ENCODE results near the gene RASGEF1C. TPM values are rescaled to one million over a fixed set of nuclear protein-coding genes. Genes with fewer than 3 reads are reported as not detected.

Gene RASGEF1C
- total and polyA plus RNA-seq, 10 of the 15 experiments (the other 5 are each of a cell fraction or from before 2014, with no cell fraction given): not detected

DNA sequence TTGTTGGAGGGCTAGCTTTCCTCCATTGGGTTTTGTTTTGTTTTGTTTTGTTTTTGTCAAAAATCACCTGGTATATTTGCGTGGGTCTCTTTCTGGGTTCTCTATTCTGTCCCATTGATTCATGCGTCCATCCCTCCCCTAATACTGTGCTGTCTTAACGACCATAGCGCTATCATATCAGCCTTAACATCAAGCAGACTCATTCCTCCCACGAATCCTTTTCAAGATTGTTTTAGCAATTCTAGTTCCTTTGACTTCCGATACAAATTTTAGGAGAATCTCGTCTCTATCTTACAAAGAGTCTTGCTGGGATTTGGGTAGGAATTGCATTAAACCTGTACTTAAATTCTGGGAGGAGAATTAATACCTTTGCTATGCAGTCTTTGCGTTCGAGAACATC lies 106.4 kb downstream of the RASGEF1C start:
- H3K4me2 ChIP-seq (ENCODE audit: control insufficient read depth, insufficient read depth): no peak overlapping the region
- no peak for TF ChIP-seq EP300 (IDR thresholded peaks at IDR 0.05; ENCODE audit: borderline replicate concordance in 1 of 2, control insufficient read depth in 1 of 2, low read depth in 2 of 2, low read length in 2 of 2)
- TF ChIP-seq JUND (IDR thresholded peaks at IDR 0.05; ENCODE audit: low read depth, low read length): no peak
- no peak for TF ChIP-seq NR2F1 (conservative IDR thresholded peaks at IDR 0.05)
- TF ChIP-seq SIX5 (IDR thresholded peaks at IDR 0.05; ENCODE audit: low read depth, low read length, severe bottlenecking): no peak
- no peak for TF ChIP-seq STAT1 (conservative IDR thresholded peaks at IDR 0.05)
- TF ChIP-seq PAX5 (IDR thresholded peaks at IDR 0.05; ENCODE audit: borderline replicate concordance, low read depth, low read length): no peak
- TF ChIP-seq WRNIP1 (IDR thresholded peaks at IDR 0.05; ENCODE audit: borderline replicate concordance, low read depth, low read length): no peak
- no peak for TF ChIP-seq RBBP5 (conservative IDR thresholded peaks at IDR 0.05)
- TF ChIP-seq NR2C1 (IDR thresholded peaks at IDR 0.05): no peak
- TF ChIP-seq, protein P1, sequence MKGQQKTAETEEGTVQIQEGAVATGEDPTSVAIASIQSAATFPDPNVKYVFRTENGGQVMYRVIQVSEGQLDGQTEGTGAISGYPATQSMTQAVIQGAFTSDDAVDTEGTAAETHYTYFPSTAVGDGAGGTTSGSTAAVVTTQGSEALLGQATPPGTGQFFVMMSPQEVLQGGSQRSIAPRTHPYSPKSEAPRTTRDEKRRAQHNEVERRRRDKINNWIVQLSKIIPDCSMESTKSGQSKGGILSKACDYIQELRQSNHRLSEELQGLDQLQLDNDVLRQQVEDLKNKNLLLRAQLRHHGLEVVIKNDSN (IDR thresholded peaks at IDR 0.05; ENCODE audit: borderline replicate concordance, extremely low read length, insufficient read depth, low read depth, low read length): no peak
- TF ChIP-seq, protein P2, sequence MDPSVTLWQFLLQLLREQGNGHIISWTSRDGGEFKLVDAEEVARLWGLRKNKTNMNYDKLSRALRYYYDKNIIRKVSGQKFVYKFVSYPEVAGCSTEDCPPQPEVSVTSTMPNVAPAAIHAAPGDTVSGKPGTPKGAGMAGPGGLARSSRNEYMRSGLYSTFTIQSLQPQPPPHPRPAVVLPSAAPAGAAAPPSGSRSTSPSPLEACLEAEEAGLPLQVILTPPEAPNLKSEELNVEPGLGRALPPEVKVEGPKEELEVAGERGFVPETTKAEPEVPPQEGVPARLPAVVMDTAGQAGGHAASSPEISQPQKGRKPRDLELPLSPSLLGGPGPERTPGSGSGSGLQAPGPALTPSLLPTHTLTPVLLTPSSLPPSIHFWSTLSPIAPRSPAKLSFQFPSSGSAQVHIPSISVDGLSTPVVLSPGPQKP (IDR thresholded peaks at IDR 0.05; ENCODE audit: low read depth, low read length): no peak
- TF ChIP-seq EGR1 (IDR thresholded peaks at IDR 0.05; ENCODE audit: borderline replicate concordance in 1 of 2, low read depth in 2 of 2, low read length in 2 of 2): no peak
- TF ChIP-seq, protein P3, sequence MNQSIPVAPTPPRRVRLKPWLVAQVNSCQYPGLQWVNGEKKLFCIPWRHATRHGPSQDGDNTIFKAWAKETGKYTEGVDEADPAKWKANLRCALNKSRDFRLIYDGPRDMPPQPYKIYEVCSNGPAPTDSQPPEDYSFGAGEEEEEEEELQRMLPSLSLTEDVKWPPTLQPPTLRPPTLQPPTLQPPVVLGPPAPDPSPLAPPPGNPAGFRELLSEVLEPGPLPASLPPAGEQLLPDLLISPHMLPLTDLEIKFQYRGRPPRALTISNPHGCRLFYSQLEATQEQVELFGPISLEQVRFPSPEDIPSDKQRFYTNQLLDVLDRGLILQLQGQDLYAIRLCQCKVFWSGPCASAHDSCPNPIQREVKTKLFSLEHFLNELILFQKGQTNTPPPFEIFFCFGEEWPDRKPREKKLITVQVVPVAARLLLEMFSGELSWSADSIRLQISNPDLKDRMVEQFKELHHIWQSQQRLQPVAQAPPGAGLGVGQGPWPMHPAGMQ (IDR thresholded peaks at IDR 0.05; ENCODE audit: borderline replicate concordance): no peak
- TF ChIP-seq CREB1 (IDR thresholded peaks at IDR 0.05; ENCODE audit: low read depth): no peak
- no peak for TF ChIP-seq FOS (IDR thresholded peaks at IDR 0.05; ENCODE audit: borderline replicate concordance, extremely low read depth, insufficient read length)
- TF ChIP-seq NFXL1 (IDR thresholded peaks at IDR 0.05; ENCODE audit: borderline replicate concordance): no peak
- no peak for TF ChIP-seq IKZF2 (IDR thresholded peaks at IDR 0.05)
- no peak for TF ChIP-seq SIN3A (IDR thresholded peaks at IDR 0.05; ENCODE audit: low read depth, low read length)
- no peak for TF ChIP-seq CBX5 (IDR thresholded peaks at IDR 0.05; ENCODE audit: low read depth)
- TF ChIP-seq BRCA1 (IDR thresholded peaks at IDR 0.05; ENCODE audit: low read depth, low read length): no peak
- no peak for FAIRE-seq
- ChIA-PET RAD21 (ENCODE audit: unreplicated experiment) (no interaction called here), POLR2A (no interaction called here), SMC1A (ENCODE audit: uncharacterized antibody, unreplicated experiment) (no interaction called here), CTCF (no interaction called here)
- no peaks in the 10 kb centered on the region for H3K36me3 ChIP-seq (ENCODE audit: control insufficient read depth in 2 of 2, insufficient read depth in 2 of 2, low read length in 1 of 2)
- no peaks in the 10 kb centered on the region for H3K4me1 ChIP-seq (ENCODE audit: control insufficient read depth, insufficient read depth, low read length)
- intact Hi-C loops (cut with micrococcal nuclease; ENCODE audit: unreplicated experiment) (no loop called here), in situ Hi-C loops (cut with MboI) (no loop called here)
- H3K4me3 ChIP-seq: no peak overlapping the region
- H3K9ac ChIP-seq (ENCODE audit: control insufficient read depth, insufficient read depth, low read length): no peak overlapping the region
- WGBS (ENCODE audit: insufficient coverage, insufficient replicate concordance, low lambda C conversion rate, missing lambda C conversion rate): 53% methylated on average over 9 of the region's 9 CpGs
- BruUV-seq (replicated peaks): no TSS peak
- no peaks in the 10 kb centered on the region; the same call in 2 of the 3 replicates for H3K9me3 ChIP-seq (replicated peaks; ENCODE audit: control insufficient read depth, insufficient read depth, low read length)
- no peaks in the 10 kb centered on the region for H4K20me1 ChIP-seq (ENCODE audit: control insufficient read depth, insufficient read depth)
- H3K79me2 ChIP-seq (ENCODE audit: control insufficient read depth, insufficient read depth, low read length): no peaks in the 10 kb centered on the region
- DNase-seq (ENCODE audit: low read depth, low spot score): no peak
- no peak overlapping the region for H3K27ac ChIP-seq (ENCODE audit: control insufficient read depth, insufficient read depth)
- ATAC-seq: no peak
- H3K27me3 ChIP-seq (replicated peaks in 1 of 2; ENCODE audit: control insufficient read depth in 2 of 2, insufficient read depth in 2 of 2, low read length in 1 of 2): no peaks in the 10 kb centered on the region
- H2AFZ ChIP-seq (ENCODE audit: control insufficient read depth, low read depth, low read length): no peak overlapping the region

Measured in GM12878 (cell line).